ENCODE measurements around the gene DNAL1. TPM values are rescaled to one million over a fixed set of nuclear protein-coding genes. Genes with fewer than 3 reads are reported as not detected.
"Not testable (repeated sequence)": the region's sequence is repeated elsewhere in the genome, so short reads cannot be mapped to it uniquely, and the experiment has no call there.

Gene DNAL1
- total RNA-seq, 2 donors from 2014 or later: 8.1 to 8.3 TPM

GRCh38 chr14:73640796-73641365, 3.9 kb upstream of the DNAL1 start:
- H3K9ac ChIP-seq (ENCODE audit: low read depth in 2 of 2, low read length in 2 of 2): no peak overlapping the region
- DNase-seq: no peak
- H3K27me3 ChIP-seq: no peaks in the 10 kb centered on the region
- TF ChIP-seq CTCF (IDR thresholded peaks at IDR 0.05): no peak
- no peaks in the 10 kb centered on the region for H3K36me3 ChIP-seq
- H3K27ac ChIP-seq: no peak overlapping the region
- no peaks in the 10 kb centered on the region for H3K9me3 ChIP-seq
- H3K4me1 ChIP-seq: no peaks in the 10 kb centered on the region
- intact Hi-C loops (cut with DNase I): loop anchor here (10.0 kb wide), 1 partner anchor 74 kb away; the partner anchor contains the start of gene PNMA1
- no peak overlapping the region for H3K4me3 ChIP-seq

- Histone ChIP-seq H3K4me1 (no peaks in the 10 kb centered on the region), H3K9ac (ENCODE audit: low read depth in 2 of 2, low read length in 2 of 2) (peak overlapping the region; percentile 71 to 87), H3K9me3 (no peaks in the 10 kb centered on the region), H3K36me3 (no peaks in the 10 kb centered on the region), H3K27me3 (no peaks in the 10 kb centered on the region), H3K27ac (peak overlapping the region; percentile 88), H3K4me3 (peak overlapping the region; percentile 83)
- no peak for DNase-seq
- TF ChIP-seq CTCF (IDR thresholded peaks at IDR 0.05): no peak
- intact Hi-C loops (cut with DNase I): loop anchor here (10.0 kb wide), 1 partner anchor 70 kb away; the partner anchor contains the start of gene PNMA1
Observed at GRCh38 chr14:73645248-73645610, 443 bp downstream of the DNAL1 start.

- intact Hi-C loops (cut with DNase I): no loop called here
- H3K4me3 ChIP-seq: no peak overlapping the region
- TF ChIP-seq CTCF (IDR thresholded peaks at IDR 0.05): no peak
- H3K27ac ChIP-seq: no peak overlapping the region
- H3K9me3 ChIP-seq: no peaks in the 10 kb centered on the region
- H3K27me3 ChIP-seq: no peaks in the 10 kb centered on the region
- no peaks in the 10 kb centered on the region for H3K36me3 ChIP-seq
- DNase-seq: no peak
- H3K9ac ChIP-seq (ENCODE audit: low read depth in 2 of 2, low read length in 2 of 2): no peak overlapping the region
- no peaks in the 10 kb centered on the region for H3K4me1 ChIP-seq
Observed at GRCh38 chr14:73651005-73651404, 6.2 kb downstream of the DNAL1 start.

- Histone ChIP-seq H3K9ac (ENCODE audit: low read depth in 2 of 2, low read length in 2 of 2) (no peak overlapping the region), H3K36me3 (no peaks in the 10 kb centered on the region), H3K27ac (no peak overlapping the region), H3K9me3 (no peaks in the 10 kb centered on the region), H3K4me3 (no peak overlapping the region), H3K27me3 (no peaks in the 10 kb centered on the region), H3K4me1 (no peaks in the 10 kb centered on the region)
- intact Hi-C loops (cut with DNase I): no loop called here
- no peak for TF ChIP-seq CTCF (IDR thresholded peaks at IDR 0.05)
- no peak for DNase-seq
Observed at GRCh38 chr14:73655851-73656250, 11.1 kb downstream of the DNAL1 start.

GRCh38 chr14:73659202-73659601, 14.4 kb downstream of the DNAL1 start:
- intact Hi-C loops (cut with DNase I); H3K9ac ChIP-seq (ENCODE audit: low read depth in 2 of 2, low read length in 2 of 2); H3K27ac ChIP-seq; DNase-seq; H3K4me1 ChIP-seq; H3K36me3 ChIP-seq; H3K9me3 ChIP-seq; H3K27me3 ChIP-seq; H3K4me3 ChIP-seq: not testable (repeated sequence)

- Histone ChIP-seq H3K4me1 (no peaks in the 10 kb centered on the region), H3K9ac (ENCODE audit: low read depth in 2 of 2, low read length in 2 of 2) (no peak overlapping the region), H3K27me3 (no peaks in the 10 kb centered on the region), H3K27ac (no peak overlapping the region), H3K4me3 (no peak overlapping the region), H3K36me3 (no peaks in the 10 kb centered on the region), H3K9me3 (no peaks in the 10 kb centered on the region)
- TF ChIP-seq CTCF (IDR thresholded peaks at IDR 0.05): no peak
- intact Hi-C loops (cut with DNase I): no loop called here
- DNase-seq: no peak
Observed at GRCh38 chr14:73660511-73660910, 15.7 kb downstream of the DNAL1 start.

All from colonic mucosa (tissue), 4 donors.